B cell (primary cell): ENCODE results near the gene FOXP4. TPM values are rescaled to one million over a fixed set of nuclear protein-coding genes. Genes with fewer than 3 reads are reported as not detected.

Source experiments
- ATAC-seq: fragments of 200-7000 bp; cut with Tn5 transposase; one replicate; pipeline ENCODE4 v1.10.0; 2021; ENCODE audit warnings: low read depth, mild to moderate bottlenecking, moderate number of reproducible peaks, moderate library complexity
- CTCF ChIA-PET: fragments of 350-600 bp; sonication (Branson Sonifier 250); formaldehyde crosslinking; loops from one replicate; lab custom pipeline; 2021; ENCODE audit warnings: antibody characterized with exemption, inconsistent platforms; lab: Charles Lee
- POLR2A ChIA-PET: fragments of 350-600 bp; sonication (Branson Sonifier 250); formaldehyde crosslinking; loops from one replicate; lab custom pipeline; 2021; ENCODE audit warnings: antibody characterized with exemption; lab: Charles Lee
- DNase-seq: peaks from one replicate; pipeline ENCODE4 v3.0.0; 2013
- H2AFZ ChIP-seq: 2 replicates; pipeline ENCODE4 v1.6.1; 2012; ENCODE audit warnings: mild to moderate bottlenecking, low read depth, low read length; ENCODE audit not compliant: insufficient read depth, poor library complexity, severe bottlenecking
- H3K27ac ChIP-seq, 2 donors: 1 replicate in 1 of 2; 2 replicates in 1 of 2; pipeline ENCODE4 v1.5.1; 2012 to 2013; ENCODE audit warnings: low read length in 2 of 2, mild to moderate bottlenecking in 2 of 2, moderate library complexity in 1 of 2
- H3K27me3 ChIP-seq, 4 experiments: fragments of 200-600 bp in 1 of 4; sonication (generic) in 1 of 4; replicated peaks in 1 of 4; 1 replicate in 2 of 4; 2 replicates in 2 of 4; pipeline versions ENCODE4 v1.6.1 to v1.7.0; 2013 to 2016; ENCODE audit warnings: low read length in 3 of 4, mild to moderate bottlenecking in 2 of 4, mixed read lengths in 1 of 4, moderate library complexity in 1 of 4; ENCODE audit not compliant: insufficient read depth in 4 of 4, control insufficient read depth in 3 of 4; ENCODE audit errors: control extremely low read depth in 1 of 4
- H3K36me3 ChIP-seq, 2 experiments: replicated peaks in 1 of 2; 1 replicate in 1 of 2; 2 replicates in 1 of 2; pipeline versions ENCODE4 v1.6.1 to v1.7.1; 2013; ENCODE audit warnings: low read length in 1 of 2; ENCODE audit not compliant: insufficient read depth in 2 of 2, control insufficient read depth in 1 of 2; ENCODE audit errors: control extremely low read depth in 1 of 2, extremely low read depth in 1 of 2
- H3K4me1 ChIP-seq, 2 donors: fragments of 200-600 bp in 1 of 2; sonication (generic) in 1 of 2; 1 replicate in 1 of 2; 2 replicates in 1 of 2; pipeline versions ENCODE4 v1.5.1 to v1.6.1; 2013 to 2017; ENCODE audit warnings: low read length in 2 of 2; ENCODE audit not compliant: control insufficient read depth in 2 of 2, insufficient read depth in 2 of 2
- H3K4me2 ChIP-seq: replicated peaks from 2 replicates; pipeline ENCODE3; 2012; ENCODE audit warnings: mild to moderate bottlenecking, low read depth, low read length; ENCODE audit not compliant: poor library complexity, severe bottlenecking
- H3K4me3 ChIP-seq, 5 experiments: fragments of 200-600 bp in 1 of 5; sonication (generic) in 1 of 5; 1 replicate in 3 of 5; 2 replicates in 2 of 5; pipeline versions ENCODE4 v1.5.1 to v1.7.0; 2011 to 2016; ENCODE audit warnings: low read length in 4 of 5, mild to moderate bottlenecking in 4 of 5, low read depth in 2 of 5, control low read depth in 1 of 5, moderate library complexity in 1 of 5; ENCODE audit not compliant: insufficient read depth in 1 of 5; ENCODE audit errors: control extremely low read depth in 1 of 5, extremely low read depth in 1 of 5
- H3K79me2 ChIP-seq: fragments of 200-600 bp; sonication (generic); one replicate; pipeline ENCODE4 v1.6.0; 2016; ENCODE audit warnings: low read length; ENCODE audit not compliant: control insufficient read depth, insufficient read depth
- H3K9ac ChIP-seq: fragments of 200-600 bp; sonication (generic); 2 replicates; pipeline ENCODE4 v1.6.1; 2017; ENCODE audit warnings: mild to moderate bottlenecking, low read length, moderate library complexity
- H3K9me3 ChIP-seq, 3 donors: one replicate each; pipeline versions ENCODE4 v1.6.1 to v1.7.1; 2013; ENCODE audit warnings: low read length in 2 of 3; ENCODE audit not compliant: control insufficient read depth in 2 of 3, insufficient read depth in 1 of 3; ENCODE audit errors: control extremely low read depth in 1 of 3
- H4K20me1 ChIP-seq: 2 replicates; pipeline ENCODE4 v1.6.0; 2012; ENCODE audit warnings: mild to moderate bottlenecking, low read length; ENCODE audit not compliant: insufficient read depth, control insufficient read depth, poor library complexity, severe bottlenecking
- H3K27ac Mint-ChIP-seq: one replicate; pipeline ENCODE4 v1.8.0; 2021; ENCODE audit warnings: mixed read lengths
- H3K27me3 Mint-ChIP-seq: one replicate; pipeline ENCODE4 v1.8.0; 2021; ENCODE audit warnings: mixed read lengths
- H3K4me1 Mint-ChIP-seq: one replicate; pipeline ENCODE4 v1.8.0; 2021; ENCODE audit warnings: mixed read lengths
- H3K4me3 Mint-ChIP-seq: one replicate; pipeline ENCODE4 v1.8.0; 2021; ENCODE audit warnings: mixed read lengths
- H3K9me3 Mint-ChIP-seq: one replicate; pipeline ENCODE4 v1.8.0; 2022; ENCODE audit warnings: mixed read lengths; ENCODE audit not compliant: insufficient read depth
- CTCF ChIP-seq: fragments of 200-600 bp; IDR thresholded peaks from one replicate; pipeline ENCODE4 v1.8.0; 2022; ENCODE audit warnings: antibody characterized with exemption, mild to moderate bottlenecking
- EZH2 ChIP-seq: IDR thresholded peaks from 2 replicates; pipeline ENCODE4 v1.6.1; 2012; ENCODE audit warnings: borderline replicate concordance, low read depth, mild to moderate bottlenecking, moderate library complexity, low read length; ENCODE audit not compliant: insufficient read depth, poor library complexity, severe bottlenecking
- WGBS: methylation state at CpG from one replicate; pipeline ENCODE4 v1.1.5; 2013; ENCODE audit warnings: missing lambda C conversion rate; ENCODE audit not compliant: insufficient coverage; 5-methylcytosine and 5-hydroxymethylcytosine counted together
- intact Hi-C: fragments of 100-400 bp; cut with micrococcal nuclease; formaldehyde crosslinking; loops from one replicate; pipeline ENCODE4 v1.10.0; 2022
- polyA minus RNA-seq: library from RNA; depleted of rRNA, polyadenylated mRNA; stranded (reverse); fragments of >200 nt; gene quantifications from 2 replicates; pipeline ENCODE4 v1.2.3, GENCODE V29; 2012
- polyA plus RNA-seq: library from polyadenylated mRNA; depleted of rRNA; stranded (reverse); fragments of >200 nt; gene quantifications from 2 replicates; pipeline ENCODE4 v1.2.3, GENCODE V29; 2012
- total RNA-seq, 2 donors: library from RNA; stranded (reverse); fragments of 120-200 nt in 1 of 2; gene quantifications; 1 replicate in 1 of 2; 2 replicates in 1 of 2; pipeline versions ENCODE4 v1.2.3 to v1.2.4, GENCODE V29; 2013 to 2022

FOXP4 gene, protein sequence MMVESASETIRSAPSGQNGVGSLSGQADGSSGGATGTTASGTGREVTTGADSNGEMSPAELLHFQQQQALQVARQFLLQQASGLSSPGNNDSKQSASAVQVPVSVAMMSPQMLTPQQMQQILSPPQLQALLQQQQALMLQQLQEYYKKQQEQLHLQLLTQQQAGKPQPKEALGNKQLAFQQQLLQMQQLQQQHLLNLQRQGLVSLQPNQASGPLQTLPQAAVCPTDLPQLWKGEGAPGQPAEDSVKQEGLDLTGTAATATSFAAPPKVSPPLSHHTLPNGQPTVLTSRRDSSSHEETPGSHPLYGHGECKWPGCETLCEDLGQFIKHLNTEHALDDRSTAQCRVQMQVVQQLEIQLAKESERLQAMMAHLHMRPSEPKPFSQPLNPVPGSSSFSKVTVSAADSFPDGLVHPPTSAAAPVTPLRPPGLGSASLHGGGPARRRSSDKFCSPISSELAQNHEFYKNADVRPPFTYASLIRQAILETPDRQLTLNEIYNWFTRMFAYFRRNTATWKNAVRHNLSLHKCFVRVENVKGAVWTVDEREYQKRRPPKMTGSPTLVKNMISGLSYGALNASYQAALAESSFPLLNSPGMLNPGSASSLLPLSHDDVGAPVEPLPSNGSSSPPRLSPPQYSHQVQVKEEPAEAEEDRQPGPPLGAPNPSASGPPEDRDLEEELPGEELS
- total RNA-seq (37.5 and 38.7 TPM in 2 replicates), polyA plus RNA-seq (15.9 and 17.0 TPM in 2 replicates), polyA minus RNA-seq (6.4 and 11.6 TPM in 2 replicates)
- total RNA-seq (2013), result 2.9 TPM

- H3K27me3 Mint-ChIP-seq, result no peaks in the 10 kb centered on the region
- Histone ChIP-seq H3K79me2 (peaks cover 42% of the 10 kb centered on the region), H3K9ac (peak within 1 kb of the TSS; percentile 77), H3K4me2 (peak within 1 kb of the TSS; percentile 96), H3K9me3 (no peaks in the 10 kb centered on the region), H3K27ac (peak within 1 kb of the TSS; percentile 11 to 32), H3K4me3 (peak within 1 kb of the TSS; percentile 35 to 75 (median 70)), H4K20me1 (peaks cover 38% of the 10 kb centered on the region), H3K36me3 (peaks cover 0 to 2% of the 10 kb centered on the region in 2 experiments), H3K27me3 (peaks cover 0 to 3% (median 0%) of the 10 kb centered on the region in 4 experiments), H3K4me1 (peaks cover 25 to 39% of the 10 kb centered on the region in 2 donors), H2AFZ (peak within 1 kb of the TSS; percentile 84)
- peak within 1 kb of the TSS; percentile 91 for H3K27ac Mint-ChIP-seq
- WGBS, result under 1% methylated on average over 41 of the region's 61 CpGs
- H3K9me3 Mint-ChIP-seq, result no peaks in the 10 kb centered on the region
- ChIA-PET POLR2A (interaction anchor here (2.9 kb wide), 1 partner anchor 14 kb away, joined by 10 read pairs; no protein-coding TSS in a partner anchor), CTCF (interaction anchor here (1.2 to 2.7 kb wide), 2 partner anchors 15 to 120 kb away, joined by 3 to 11 read pairs; no protein-coding TSS in a partner anchor)
- ATAC-seq (peak; percentile 84), DNase-seq (peak; percentile 91)
- peak within 1 kb of the TSS; percentile 95 for H3K4me3 Mint-ChIP-seq
- intact Hi-C loops, result loop anchor here (1.0 to 5.0 kb wide), 9 partner anchors 14 to 506 kb away; partner anchors contain the start of genes NFYA, OARD1 and TAF8
- TF ChIP-seq EZH2, result no peak
- TF ChIP-seq CTCF, result no peak
- H3K4me1 Mint-ChIP-seq, result peaks cover 33% of the 10 kb centered on the region
Measured at GRCh38 chr6:41545703-41546474, at the start of gene FOXP4. FOXP4 (plus strand) TSS chr6:41546381; CDS start chr6:41565761, 19,380 bp downstream.
